Nucleus accumbens (tissue), 56 donors: ENCODE measurements around the gene GNB3.

Experiments
- DNase-seq, 56 donors: peaks; one replicate each; lab custom pipeline; 2025; lab: John Stamatoyannopoulos, UW

GNB3 gene

GRCh38 chr12:6823182-6824084 is 17.3 kb upstream of the GNB3 start:
- DNase-seq: no peak

- peak in 1 of 56 donors; percentile 9 for DNase-seq
Observed at GRCh38 chr12:6824085-6824775, 16.5 kb upstream of the GNB3 start.

- DNase-seq: no peak
Observed at GRCh38 chr12:6824901-6825381, 15.8 kb upstream of the GNB3 start.

GRCh38 chr12:6825398-6826124 is 15.2 kb upstream of the GNB3 start:
- peak in 52 of 56 donors; percentile 26 to 90 (median 66) for DNase-seq

GRCh38 chr12:6826125-6826733 is 14.5 kb upstream of the GNB3 start:
- DNase-seq: no peak

GRCh38 chr12:6826734-6827436 is 13.8 kb upstream of the GNB3 start:
- no peak for DNase-seq

- DNase-seq: peak in 52 of 56 donors; percentile 9 to 88 (median 54)
Observed at GRCh38 chr12:6827437-6827911, 13.3 kb upstream of the GNB3 start.

- DNase-seq: peak in 25 of 56 donors; percentile 8 to 58 (median 31)
Observed at GRCh38 chr12:6827982-6828780, 12.5 kb upstream of the GNB3 start, which contains the start of gene P3H3. Gene P3H3 (plus strand): TSS chr12:6828407. CDS start chr12:6828441, 34 bp downstream.

GRCh38 chr12:6828781-6829535 is 11.8 kb upstream of the GNB3 start:
- DNase-seq: peak in 19 of 56 donors; percentile 16 to 53 (median 38)

GRCh38 chr12:6829536-6830220 is 11.0 kb upstream of the GNB3 start:
- peak in 1 of 56 donors; percentile 27 for DNase-seq

- no peak for DNase-seq
Observed at GRCh38 chr12:6830286-6830890, 10.3 kb upstream of the GNB3 start.

- DNase-seq: no peak
Observed at GRCh38 chr12:6830999-6831398, 9.7 kb upstream of the GNB3 start.

- DNase-seq: no peak
Observed at GRCh38 chr12:6831450-6831995, 9.2 kb upstream of the GNB3 start.

GRCh38 chr12:6832125-6832524 is 8.6 kb upstream of the GNB3 start:
- DNase-seq: no peak

GRCh38 chr12:6833189-6833890 is 7.4 kb upstream of the GNB3 start:
- DNase-seq: no peak

- no peak for DNase-seq
Observed at GRCh38 chr12:6834254-6834653, 6.5 kb upstream of the GNB3 start.
